Karpas-422 (cell line): ENCODE measurements around the gene ZNF581. TPM values are rescaled to one million over a fixed set of nuclear protein-coding genes. Genes with fewer than 3 reads are reported as not detected.

ENCODE experiments used
- DNase-seq: peaks from one replicate; pipeline ENCODE4 v3.0.0-alpha.2; 2015
- H2AFZ ChIP-seq: fragments of 200-600 bp; sonication (generic); 2 replicates; pipeline ENCODE4 v1.6.1; 2014; ENCODE audit warnings: antibody characterized with exemption, low read length, mixed read lengths
- H3K27ac ChIP-seq: fragments of 200-600 bp; sonication (generic); 2 replicates; pipeline ENCODE4 v1.5.1; 2014; ENCODE audit warnings: mild to moderate bottlenecking, low read length, moderate library complexity
- H3K27me3 ChIP-seq: fragments of 200-600 bp; sonication (generic); 2 replicates; pipeline ENCODE4 v1.6.1; 2014; ENCODE audit warnings: low read length, mixed read lengths
- H3K36me3 ChIP-seq: fragments of 200-600 bp; sonication (generic); 2 replicates; pipeline ENCODE4 v1.6.1; 2014; ENCODE audit warnings: low read length, mixed read lengths; ENCODE audit not compliant: insufficient read depth
- H3K4me1 ChIP-seq: fragments of 200-600 bp; sonication (generic); 2 replicates; pipeline ENCODE4 v1.6.1; 2014; ENCODE audit warnings: mild to moderate bottlenecking, low read length, mixed read lengths
- H3K4me2 ChIP-seq: fragments of 200-600 bp; sonication (generic); 2 replicates; pipeline ENCODE4 v1.6.1; 2014; ENCODE audit warnings: low read length, low read depth, mild to moderate bottlenecking; ENCODE audit not compliant: poor library complexity, severe bottlenecking
- H3K4me3 ChIP-seq: fragments of 200-600 bp; sonication (generic); 2 replicates; pipeline ENCODE4 v1.5.1; 2014; ENCODE audit warnings: mild to moderate bottlenecking, antibody characterized with exemption, low read length, mixed read lengths
- H3K79me2 ChIP-seq: fragments of 200-600 bp; sonication (generic); 2 replicates; pipeline ENCODE4 v1.6.1; 2014; ENCODE audit warnings: mild to moderate bottlenecking, low read length, mixed read lengths
- H3K9ac ChIP-seq: fragments of 200-600 bp; sonication (generic); 2 replicates; pipeline ENCODE4 v1.6.0; 2014; ENCODE audit warnings: low read length
- H3K9me2 ChIP-seq: fragments of 200-600 bp; sonication (generic), shearing (Covaris generic); replicated peaks from 2 replicates; pipeline ENCODE4 v1.6.0; 2014; ENCODE audit warnings: mild to moderate bottlenecking, low read length, moderate library complexity; ENCODE audit not compliant: insufficient read depth
- H3K9me3 ChIP-seq: fragments of 300-700, 200-600 bp; sonication (generic); 2 replicates; pipeline ENCODE4 v1.6.1; 2014; ENCODE audit warnings: low read length, mixed read lengths
- H4K20me1 ChIP-seq: fragments of 200-600 bp; sonication (generic); 2 replicates; pipeline ENCODE4 v1.6.1; 2014; ENCODE audit warnings: mild to moderate bottlenecking, antibody characterized with exemption, low read length, low read depth; ENCODE audit not compliant: insufficient read depth
- total RNA-seq: library from RNA; depleted of rRNA; stranded (reverse); fragments of >200 nt; shearing (Covaris generic); gene quantifications from 2 replicates; pipeline ENCODE4 v1.2.3, GENCODE V29; 2014; ENCODE audit warnings: low replicate concordance

Gene ZNF581
- total RNA-seq, 1 experiment from 2014 or later = 119 TPM

DNA sequence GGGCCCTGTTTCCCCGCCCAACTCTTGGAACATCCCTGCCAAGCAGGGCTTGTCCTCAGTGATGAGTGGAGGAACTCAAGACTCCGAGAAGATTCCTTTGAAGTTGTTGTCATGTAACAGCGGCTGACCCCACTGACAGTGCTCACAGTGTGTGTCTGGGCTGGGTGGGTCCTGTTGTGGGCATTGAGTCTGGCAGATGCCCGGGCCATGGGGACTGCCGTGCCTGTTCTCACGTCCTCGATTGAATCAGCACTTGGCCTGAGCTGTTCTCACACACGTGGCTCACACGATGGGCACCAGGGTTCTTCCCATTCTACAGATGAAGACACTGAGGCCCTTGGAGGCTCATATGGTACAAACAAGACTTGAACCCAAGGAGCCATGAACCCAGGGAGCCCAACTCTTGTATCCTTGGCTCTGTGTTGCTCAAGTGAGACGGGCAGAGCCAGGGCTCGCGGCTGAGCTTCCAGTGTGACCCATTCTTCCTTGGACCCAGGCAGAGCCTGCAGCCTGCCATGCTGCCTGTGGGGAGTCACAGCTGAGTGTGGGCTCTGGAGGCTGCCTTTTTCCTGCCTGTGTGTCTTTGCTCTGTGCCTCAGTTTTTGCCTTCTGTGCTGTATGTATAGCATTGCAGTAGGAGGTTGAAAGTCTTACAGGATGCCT is 23.0 kb downstream of the ZNF581 start:
- Histone ChIP-seq H2AFZ (no peak overlapping the region), H3K79me2 (peaks cover 82% of the 10 kb centered on the region), H3K27me3 (no peaks in the 10 kb centered on the region), H4K20me1 (peaks cover 84% of the 10 kb centered on the region), H3K9me3 (no peaks in the 10 kb centered on the region), H3K9me2 (no peaks in the 10 kb centered on the region), H3K9ac (no peak overlapping the region), H3K36me3 (peaks cover 57% of the 10 kb centered on the region), H3K4me3 (no peak overlapping the region), H3K27ac (no peak overlapping the region), H3K4me1 (peaks cover 14% of the 10 kb centered on the region), H3K4me2 (no peak overlapping the region)
- no peak for DNase-seq

DNA sequence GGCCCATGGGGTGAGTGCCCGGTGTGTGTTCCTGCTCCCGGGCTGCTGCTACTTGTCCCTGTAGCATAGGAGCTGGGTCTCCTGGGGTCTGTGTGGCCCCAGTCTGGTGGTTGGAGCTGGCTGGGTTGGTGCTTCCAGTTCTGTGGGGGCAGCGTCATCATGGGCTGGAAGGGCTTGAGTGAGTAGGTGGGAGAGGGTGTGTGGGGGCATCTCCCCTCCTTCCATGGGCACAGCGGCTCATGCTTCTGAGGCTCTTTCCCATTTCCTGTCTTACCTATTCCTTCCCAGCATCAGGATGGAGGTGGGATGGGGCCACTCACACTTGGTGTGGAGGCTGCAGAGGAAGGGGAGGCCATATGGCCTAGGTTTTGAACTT is 23.5 kb downstream of the ZNF581 start:
- no peak overlapping the region for H3K27ac ChIP-seq

DNA sequence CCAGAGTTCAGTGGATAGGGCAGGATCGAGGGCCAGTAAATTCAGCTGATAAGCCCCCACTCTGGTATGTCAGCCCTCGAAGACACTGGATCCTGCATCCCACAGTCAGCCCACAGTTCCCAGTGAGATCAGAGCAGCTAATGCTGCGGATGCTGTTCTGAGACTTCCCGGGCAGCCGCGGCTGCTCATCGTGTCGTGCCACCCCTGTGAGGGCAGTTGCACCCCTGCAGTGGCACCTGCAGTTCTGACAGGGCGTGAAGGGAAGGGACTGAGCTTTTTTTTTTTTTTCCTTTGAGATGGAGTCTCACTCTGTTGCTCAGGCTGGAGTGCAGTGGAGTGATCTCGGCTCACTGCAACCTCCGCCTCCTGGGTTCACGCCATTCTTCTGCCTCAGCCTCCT is 24.1 kb downstream of the ZNF581 start:
- H3K4me2 ChIP-seq = no peak overlapping the region
- H3K27me3 ChIP-seq = no peaks in the 10 kb centered on the region
- no peak overlapping the region for H3K9ac ChIP-seq
- peaks cover 24% of the 10 kb centered on the region for H3K4me1 ChIP-seq
- peaks cover 57% of the 10 kb centered on the region for H3K36me3 ChIP-seq
- H3K9me2 ChIP-seq = no peaks in the 10 kb centered on the region
- H2AFZ ChIP-seq = no peak overlapping the region
- H3K79me2 ChIP-seq = peaks cover 82% of the 10 kb centered on the region
- DNase-seq = no peak
- H3K27ac ChIP-seq = no peak overlapping the region
- peaks cover 81% of the 10 kb centered on the region for H4K20me1 ChIP-seq
- H3K4me3 ChIP-seq = no peak overlapping the region
- no peaks in the 10 kb centered on the region for H3K9me3 ChIP-seq

More for the DNA sequence above, 23.5 kb downstream of the ZNF581 start:
- Histone ChIP-seq H3K79me2 (peaks cover 81% of the 10 kb centered on the region), H3K36me3 (peaks cover 55% of the 10 kb centered on the region), H3K9ac (no peak overlapping the region), H3K27me3 (no peaks in the 10 kb centered on the region), H4K20me1 (peaks cover 80% of the 10 kb centered on the region), H2AFZ (no peak overlapping the region), H3K9me3 (no peaks in the 10 kb centered on the region), H3K4me1 (peaks cover 19% of the 10 kb centered on the region), H3K4me3 (no peak overlapping the region), H3K9me2 (no peaks in the 10 kb centered on the region), H3K4me2 (no peak overlapping the region)
- no peak for DNase-seq

DNA sequence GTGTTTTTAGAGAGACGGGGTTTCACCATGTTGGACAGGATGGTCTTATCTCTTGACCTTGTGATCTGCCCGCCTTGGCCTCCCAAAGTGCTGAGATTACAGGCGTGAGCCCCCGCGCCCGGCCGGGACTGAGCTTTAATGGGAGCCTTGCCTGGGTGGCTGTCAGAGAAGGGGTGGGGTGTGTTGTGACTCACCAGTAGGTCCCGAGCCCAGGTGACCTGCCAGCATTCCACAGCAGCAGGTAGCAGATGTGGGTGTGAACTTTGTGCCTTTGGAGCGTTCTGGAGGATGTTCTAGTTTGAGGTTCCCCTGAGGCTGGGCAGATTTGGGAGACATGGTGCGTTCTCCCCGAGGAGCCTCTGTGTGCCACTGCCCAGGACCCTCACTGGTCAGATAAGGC is 24.5 kb downstream of the ZNF581 start:
- Histone ChIP-seq H3K9ac (no peak overlapping the region), H3K4me1 (peaks cover 29% of the 10 kb centered on the region), H3K27ac (no peak overlapping the region), H3K36me3 (peaks cover 53% of the 10 kb centered on the region), H3K27me3 (no peaks in the 10 kb centered on the region), H3K4me2 (no peak overlapping the region), H4K20me1 (peaks cover 80% of the 10 kb centered on the region), H3K79me2 (peaks cover 80% of the 10 kb centered on the region), H3K9me2 (no peaks in the 10 kb centered on the region), H2AFZ (no peak overlapping the region), H3K4me3 (no peak overlapping the region), H3K9me3 (no peaks in the 10 kb centered on the region)
- DNase-seq = no peak

DNA sequence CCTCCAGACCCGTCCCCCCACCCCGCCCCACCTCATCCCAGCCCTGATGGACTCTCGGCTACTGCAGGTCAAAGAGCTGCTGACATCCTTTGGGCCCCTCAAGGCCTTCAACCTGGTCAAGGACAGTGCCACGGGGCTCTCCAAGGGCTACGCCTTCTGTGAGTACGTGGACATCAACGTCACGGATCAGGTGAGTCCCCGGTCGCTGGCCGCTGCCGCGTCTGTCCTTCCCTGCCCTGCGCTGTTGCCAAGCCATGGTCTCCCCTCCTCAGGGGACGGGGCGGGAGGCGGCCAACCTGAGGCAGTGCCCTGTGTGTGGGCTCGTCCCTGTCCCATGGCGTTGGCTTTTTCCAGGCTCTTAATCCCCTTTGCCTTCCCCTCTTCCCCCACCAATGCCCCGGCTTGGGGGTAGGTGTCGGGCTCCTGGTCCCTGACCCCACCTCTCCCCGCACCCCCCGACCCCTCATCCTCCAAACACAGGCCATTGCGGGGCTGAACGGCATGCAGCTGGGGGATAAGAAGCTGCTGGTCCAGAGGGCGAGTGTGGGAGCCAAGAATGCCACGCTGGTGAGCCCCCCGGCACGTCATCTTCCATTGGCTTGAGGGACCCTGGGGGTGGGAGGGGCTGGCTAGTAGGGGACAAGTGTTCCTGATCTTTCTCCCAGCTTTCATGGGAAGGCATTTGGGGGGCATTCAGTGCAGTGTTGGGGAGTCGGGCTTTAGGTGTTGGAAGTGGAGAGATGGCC is 25.3 kb downstream of the ZNF581 start:
- Histone ChIP-seq H3K9me3 (no peaks in the 10 kb centered on the region), H3K4me1 (peaks cover 37% of the 10 kb centered on the region), H3K4me3 (no peak overlapping the region), H3K79me2 (peaks cover 80% of the 10 kb centered on the region), H3K27ac (no peak overlapping the region), H3K4me2 (no peak overlapping the region), H4K20me1 (peaks cover 80% of the 10 kb centered on the region), H3K9me2 (no peaks in the 10 kb centered on the region), H3K36me3 (peaks cover 45% of the 10 kb centered on the region), H3K27me3 (no peaks in the 10 kb centered on the region), H3K9ac (no peak overlapping the region), H2AFZ (no peak overlapping the region)
- DNase-seq = no peak

DNA sequence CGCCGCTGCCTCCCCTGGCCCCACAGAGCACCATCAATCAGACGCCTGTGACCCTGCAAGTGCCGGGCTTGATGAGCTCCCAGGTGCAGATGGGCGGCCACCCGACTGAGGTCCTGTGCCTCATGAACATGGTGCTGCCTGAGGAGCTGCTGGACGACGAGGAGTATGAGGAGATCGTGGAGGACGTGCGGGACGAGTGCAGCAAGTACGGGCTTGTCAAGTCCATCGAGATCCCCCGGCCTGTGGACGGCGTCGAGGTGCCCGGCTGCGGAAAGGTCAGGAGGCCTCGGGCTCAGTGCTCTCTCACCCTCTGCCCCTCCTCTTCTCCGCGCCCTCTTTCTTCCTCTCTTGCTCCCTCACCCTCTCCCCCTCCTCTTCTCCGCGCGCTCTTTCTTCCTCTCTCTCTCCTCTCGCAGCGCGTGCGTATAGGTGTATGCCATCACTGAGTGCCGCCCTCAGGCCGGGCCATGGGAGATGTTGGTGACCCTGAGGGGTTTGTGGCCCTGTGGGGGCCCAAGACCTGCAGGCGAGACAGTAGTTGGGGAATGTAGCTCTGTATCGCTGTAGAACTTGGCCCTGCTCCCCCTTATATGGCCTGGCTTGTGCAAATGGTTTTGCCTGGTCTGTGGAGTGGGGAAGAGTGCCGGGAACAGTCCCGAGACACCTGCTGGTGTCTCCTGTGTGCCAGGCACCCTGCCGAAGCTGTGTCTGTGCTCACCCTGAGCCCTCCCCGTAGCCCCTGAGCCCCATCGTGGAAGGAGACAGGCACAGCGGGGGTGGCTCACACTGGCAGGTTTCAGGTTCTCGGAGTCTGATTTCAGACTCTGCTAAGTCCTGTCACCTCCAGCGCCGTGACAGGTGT is 26.2 kb downstream of the ZNF581 start:
- no peak for DNase-seq
- H3K9me3 ChIP-seq = no peaks in the 10 kb centered on the region
- H3K36me3 ChIP-seq = peaks cover 37% of the 10 kb centered on the region
- peaks cover 76% of the 10 kb centered on the region for H4K20me1 ChIP-seq
- H3K79me2 ChIP-seq = peaks cover 72% of the 10 kb centered on the region
- no peak overlapping the region for H3K9ac ChIP-seq
- no peak overlapping the region for H3K4me3 ChIP-seq
- H3K27me3 ChIP-seq = no peaks in the 10 kb centered on the region
- H3K4me1 ChIP-seq = peaks cover 42% of the 10 kb centered on the region
- no peak overlapping the region for H2AFZ ChIP-seq
- no peak overlapping the region for H3K4me2 ChIP-seq
- no peak overlapping the region for H3K27ac ChIP-seq
- no peaks in the 10 kb centered on the region for H3K9me2 ChIP-seq

DNA sequence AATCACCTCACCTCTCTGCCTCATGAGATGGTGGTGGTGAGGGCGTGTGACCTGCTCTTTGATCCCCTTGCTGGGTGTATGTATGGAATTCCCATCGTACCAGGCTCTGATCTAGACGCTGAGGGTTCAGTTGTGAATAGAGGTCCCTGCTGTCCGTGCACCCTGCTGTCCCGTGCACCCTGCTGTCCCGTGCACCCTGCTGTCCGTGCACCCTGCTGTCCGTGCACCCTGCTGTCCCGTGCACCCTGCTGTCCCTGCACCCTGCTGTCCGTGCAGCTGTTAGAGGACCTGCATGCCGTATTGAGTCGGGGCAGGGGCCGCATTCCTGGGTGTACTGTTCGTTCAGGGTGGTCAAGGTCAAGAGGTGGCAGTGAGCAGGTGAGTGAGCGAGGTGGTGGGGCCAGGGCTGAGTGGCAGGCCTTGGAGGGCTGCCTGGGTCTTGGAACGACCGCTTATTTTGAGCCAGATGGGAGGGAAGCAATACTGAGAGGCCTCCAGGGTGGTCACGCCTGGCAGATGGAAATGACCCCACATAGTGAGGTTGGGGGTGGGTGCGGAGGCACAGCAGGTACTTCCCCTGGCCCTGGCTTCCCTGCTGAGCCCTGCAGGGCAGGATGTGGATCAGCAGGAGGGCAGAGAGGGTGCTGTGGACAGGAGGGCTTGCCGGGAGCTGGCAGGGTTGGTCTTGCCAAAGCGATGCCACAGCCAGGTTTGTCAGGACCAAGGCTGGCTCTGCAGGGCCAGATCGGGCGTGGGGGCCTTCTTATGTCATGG is 27.0 kb downstream of the ZNF581 start:
- H3K4me2 ChIP-seq = no peak overlapping the region
- peaks cover 33% of the 10 kb centered on the region for H3K36me3 ChIP-seq
- no peaks in the 10 kb centered on the region for H3K9me2 ChIP-seq
- H3K9ac ChIP-seq = no peak overlapping the region
- DNase-seq = peak; percentile 69
- no peak overlapping the region for H3K27ac ChIP-seq
- no peaks in the 10 kb centered on the region for H3K27me3 ChIP-seq
- H4K20me1 ChIP-seq = peaks cover 76% of the 10 kb centered on the region
- H3K4me1 ChIP-seq = peaks cover 42% of the 10 kb centered on the region
- no peak overlapping the region for H2AFZ ChIP-seq
- no peak overlapping the region for H3K4me3 ChIP-seq
- H3K79me2 ChIP-seq = peaks cover 74% of the 10 kb centered on the region
- H3K9me3 ChIP-seq = no peaks in the 10 kb centered on the region
